OCI-LY1 (cell line): Measurements from ENCODE around the gene CRACR2B.

Source experiments
- EZH2 ChIP-seq: fragments of 200-600 bp; sonication (generic), shearing (Covaris generic); IDR thresholded peaks from 2 replicates; pipeline ENCODE4 v1.8.0; 2017; ENCODE audit warnings: borderline replicate concordance, mixed run types, mild to moderate bottlenecking, antibody characterized with exemption, low read length, moderate library complexity, mixed read lengths
- TF ChIP-seq, protein P1 (sequence below): fragments of 200-600 bp; sonication (generic), shearing (Covaris generic); IDR thresholded peaks from 2 replicates; pipeline ENCODE4 v1.5.1; 2017; ENCODE audit warnings: mild to moderate bottlenecking, antibody characterized with exemption, low read length, moderate library complexity, mixed read lengths

GRCh38 chr11:791658-792534 is 35.8 kb upstream of the CRACR2B start:
- TF ChIP-seq, protein P1, sequence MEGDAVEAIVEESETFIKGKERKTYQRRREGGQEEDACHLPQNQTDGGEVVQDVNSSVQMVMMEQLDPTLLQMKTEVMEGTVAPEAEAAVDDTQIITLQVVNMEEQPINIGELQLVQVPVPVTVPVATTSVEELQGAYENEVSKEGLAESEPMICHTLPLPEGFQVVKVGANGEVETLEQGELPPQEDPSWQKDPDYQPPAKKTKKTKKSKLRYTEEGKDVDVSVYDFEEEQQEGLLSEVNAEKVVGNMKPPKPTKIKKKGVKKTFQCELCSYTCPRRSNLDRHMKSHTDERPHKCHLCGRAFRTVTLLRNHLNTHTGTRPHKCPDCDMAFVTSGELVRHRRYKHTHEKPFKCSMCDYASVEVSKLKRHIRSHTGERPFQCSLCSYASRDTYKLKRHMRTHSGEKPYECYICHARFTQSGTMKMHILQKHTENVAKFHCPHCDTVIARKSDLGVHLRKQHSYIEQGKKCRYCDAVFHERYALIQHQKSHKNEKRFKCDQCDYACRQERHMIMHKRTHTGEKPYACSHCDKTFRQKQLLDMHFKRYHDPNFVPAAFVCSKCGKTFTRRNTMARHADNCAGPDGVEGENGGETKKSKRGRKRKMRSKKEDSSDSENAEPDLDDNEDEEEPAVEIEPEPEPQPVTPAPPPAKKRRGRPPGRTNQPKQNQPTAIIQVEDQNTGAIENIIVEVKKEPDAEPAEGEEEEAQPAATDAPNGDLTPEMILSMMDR: no peak
- no peak for TF ChIP-seq EZH2
